Caco-2 (cell line): ENCODE data around the gene FSIP2. TPM values are rescaled to one million over a fixed set of nuclear protein-coding genes. Genes with fewer than 3 reads are reported as not detected.

Experiments
- BruUV-seq: library from RNA; stranded (reverse); fragments of 400-500 nt; replicated peaks from 2 replicates; lab custom pipeline; 2021; lab: Mats Ljungman, UMichigan
- CTCF ChIA-PET: fragments of 300-600 bp; sonication (Branson Sonifier 250); formaldehyde crosslinking; loops from one replicate; lab custom pipeline; 2022; ENCODE audit warnings: antibody characterized with exemption; lab: Charles Lee
- POLR2A ChIA-PET: fragments of 300-600 bp; sonication (Branson Sonifier 250); formaldehyde crosslinking; loops from one replicate; lab custom pipeline; 2022; ENCODE audit warnings: antibody characterized with exemption; lab: Charles Lee
- DNase-seq, 2 experiments: peaks; one replicate each; pipeline versions ENCODE4 v3.0.0 to v3.0.0-alpha.2; 2020 to 2022
- H3K27me3 ChIP-seq: replicated peaks from 2 replicates; pipeline ENCODE4 v1.6.0; 2011; ENCODE audit warnings: low read length; ENCODE audit not compliant: control insufficient read depth, insufficient read depth
- H3K36me3 ChIP-seq: 2 replicates; pipeline ENCODE4 v1.5.1; 2011; ENCODE audit warnings: low read length; ENCODE audit not compliant: control insufficient read depth, insufficient read depth
- H3K4me1 ChIP-seq: fragments of 250-450 bp; sonication (Bioruptor Pico); 2 replicates; pipeline ENCODE4 v1.5.1; 2020; ENCODE audit warnings: mild to moderate bottlenecking
- H3K4me3 ChIP-seq: 2 replicates; pipeline ENCODE4 v1.5.1; 2011; ENCODE audit warnings: low read depth, mild to moderate bottlenecking, control low read depth, low read length
- H3K9me3 ChIP-seq: fragments of 250-450 bp; sonication (Bioruptor Pico); 2 replicates; pipeline ENCODE4 v1.5.1; 2020; ENCODE audit warnings: mild to moderate bottlenecking, moderate library complexity
- H3K27ac Mint-ChIP-seq: one replicate; pipeline ENCODE4 v1.8.0; 2022; ENCODE audit warnings: mixed read lengths; ENCODE audit not compliant: unreplicated experiment
- H3K27me3 Mint-ChIP-seq: one replicate; pipeline ENCODE4 v1.8.0; 2022; ENCODE audit warnings: mixed read lengths; ENCODE audit not compliant: insufficient read depth, unreplicated experiment
- H3K36me3 Mint-ChIP-seq: one replicate; pipeline ENCODE4 v1.8.0; 2022; ENCODE audit warnings: mild to moderate bottlenecking, mixed read lengths; ENCODE audit not compliant: insufficient read depth, unreplicated experiment
- H3K4me1 Mint-ChIP-seq: one replicate; pipeline ENCODE4 v1.8.0; 2022; ENCODE audit warnings: low read depth, mixed read lengths; ENCODE audit not compliant: unreplicated experiment
- H3K4me3 Mint-ChIP-seq: one replicate; pipeline ENCODE4 v1.8.0; 2022; ENCODE audit warnings: mild to moderate bottlenecking, moderate library complexity, mixed read lengths; ENCODE audit not compliant: unreplicated experiment
- H3K9me3 Mint-ChIP-seq: one replicate; pipeline ENCODE4 v1.8.0; 2022; ENCODE audit warnings: mixed read lengths; ENCODE audit not compliant: unreplicated experiment
- CTCF ChIP-seq, 2 experiments: fragments of 200-600 bp in 1 of 2; IDR thresholded peaks; 1 replicate in 1 of 2; 2 replicates in 1 of 2; pipeline versions ENCODE4 v1.5.1 to v1.8.0; 2011 to 2022; ENCODE audit warnings: antibody characterized with exemption in 1 of 2, control low read depth in 1 of 2, inconsistent platforms in 1 of 2, low read depth in 1 of 2, low read length in 1 of 2, mild to moderate bottlenecking in 1 of 2, moderate library complexity in 1 of 2; ENCODE audit not compliant: insufficient read depth in 1 of 2, severe bottlenecking in 1 of 2, unreplicated experiment in 1 of 2
- intact Hi-C: fragments of 100-400 bp; cut with micrococcal nuclease; formaldehyde crosslinking; loops from one replicate; pipeline ENCODE4 v1.10.0; 2022; ENCODE audit not compliant: unreplicated experiment
- total RNA-seq: library from RNA; stranded (reverse); gene quantifications from 2 replicates; pipeline ENCODE4 v1.2.3, GENCODE V29; 2022

Gene FSIP2
- total RNA-seq, 1 experiment from 2014 or later, result 0.09 TPM

- no peak overlapping the region for H3K4me3 Mint-ChIP-seq
- intact Hi-C loops, result no loop called here
- no peaks in the 10 kb centered on the region for H3K9me3 Mint-ChIP-seq
- H3K4me1 Mint-ChIP-seq, result no peaks in the 10 kb centered on the region
- no peak overlapping the region for H3K27ac Mint-ChIP-seq
- H3K9me3 ChIP-seq, result no peaks in the 10 kb centered on the region
- ChIA-PET POLR2A (no interaction called here), CTCF (no interaction called here)
- no peak overlapping the region for H3K4me3 ChIP-seq
- no peaks in the 10 kb centered on the region for H3K36me3 ChIP-seq
- no peaks in the 10 kb centered on the region for H3K27me3 ChIP-seq
- TF ChIP-seq CTCF (IDR thresholded peaks at IDR 0.05; ENCODE audit: insufficient read depth in 1 of 2, low read depth in 1 of 2, low read length in 1 of 2, severe bottlenecking in 1 of 2, unreplicated experiment in 1 of 2), result no peak
- BruUV-seq, result no TSS peak
- no peaks in the 10 kb centered on the region for H3K36me3 Mint-ChIP-seq
- peaks cover 8% of the 10 kb centered on the region; the same call in 1 of the 2 replicates for H3K4me1 ChIP-seq
- H3K27me3 Mint-ChIP-seq, result no peaks in the 10 kb centered on the region
- DNase-seq, result no peak
These were observed 89.7 kb downstream of the FSIP2 start for GRCh38 chr2:185828326-185828725.

GRCh38 chr2:185833864-185834263 is 95.3 kb downstream of the FSIP2 start:
- no TSS peak for BruUV-seq
- H3K4me1 ChIP-seq, result peaks cover 6% of the 10 kb centered on the region; the same call in 1 of the 2 replicates
- Mint-ChIP-seq H3K27me3 (no peaks in the 10 kb centered on the region), H3K36me3 (peaks cover 6% of the 10 kb centered on the region), H3K4me1 (no peaks in the 10 kb centered on the region), H3K4me3 (no peak overlapping the region), H3K27ac (no peak overlapping the region), H3K9me3 (peaks cover 28% of the 10 kb centered on the region)
- no peak for DNase-seq
- H3K27me3 ChIP-seq, result no peaks in the 10 kb centered on the region
- TF ChIP-seq CTCF (IDR thresholded peaks at IDR 0.05; ENCODE audit: insufficient read depth in 1 of 2, low read depth in 1 of 2, low read length in 1 of 2, severe bottlenecking in 1 of 2, unreplicated experiment in 1 of 2), result no peak
- no peak overlapping the region for H3K4me3 ChIP-seq
- CTCF ChIA-PET, result no interaction called here
- H3K36me3 ChIP-seq, result no peaks in the 10 kb centered on the region
- POLR2A ChIA-PET, result no interaction called here
- intact Hi-C loops, result no loop called here
- H3K9me3 ChIP-seq, result peaks cover 5% of the 10 kb centered on the region; the same call in 1 of the 2 replicates

GRCh38 chr2:185835974-185836373 is 97.4 kb downstream of the FSIP2 start:
- CTCF ChIA-PET, result no interaction called here
- BruUV-seq, result no TSS peak
- no peaks in the 10 kb centered on the region for H3K36me3 ChIP-seq
- no peak overlapping the region for H3K4me3 ChIP-seq
- H3K4me3 Mint-ChIP-seq, result no peak overlapping the region
- POLR2A ChIA-PET, result no interaction called here
- H3K36me3 Mint-ChIP-seq, result peaks cover 6% of the 10 kb centered on the region
- no peaks in the 10 kb centered on the region for H3K4me1 ChIP-seq
- no peaks in the 10 kb centered on the region for H3K27me3 ChIP-seq
- no peak overlapping the region for H3K27ac Mint-ChIP-seq
- peak in 1 of 2 experiments; percentile 10 for DNase-seq
- no peak for TF ChIP-seq CTCF (IDR thresholded peaks at IDR 0.05; ENCODE audit: insufficient read depth in 1 of 2, low read depth in 1 of 2, low read length in 1 of 2, severe bottlenecking in 1 of 2, unreplicated experiment in 1 of 2)
- H3K4me1 Mint-ChIP-seq, result no peaks in the 10 kb centered on the region
- intact Hi-C loops, result no loop called here
- no peaks in the 10 kb centered on the region for H3K27me3 Mint-ChIP-seq
- peaks cover 29% of the 10 kb centered on the region for H3K9me3 Mint-ChIP-seq
- peaks cover 5% of the 10 kb centered on the region; the same call in 1 of the 2 replicates for H3K9me3 ChIP-seq
